H1 (cell line): ENCODE measurements around the gene CRYGS.

Source experiments
- BRCA1 ChIP-seq: IDR thresholded peaks from 2 replicates; pipeline ENCODE4 v1.6.1; 2012; ENCODE audit warnings: low read depth, low read length, improper control_type of control experiment
- CBX8 ChIP-seq: fragments of 300-800, 300-1000 bp; sonication (generic); IDR thresholded peaks from 2 replicates; pipeline ENCODE4 v1.7.1; 2016; ENCODE audit warnings: low read depth, low read length, borderline replicate concordance
- CEBPB ChIP-seq: IDR thresholded peaks from 2 replicates; pipeline ENCODE4 v1.6.1; 2012; ENCODE audit warnings: low read depth, low read length
- CHD2 ChIP-seq: IDR thresholded peaks from 2 replicates; pipeline ENCODE4 v1.6.1; 2012; ENCODE audit warnings: low read length, improper control_type of control experiment
- CTCF ChIP-seq, 3 experiments: IDR thresholded peaks; 1 replicate in 2 of 3; 2 replicates in 1 of 3; pipeline versions ENCODE4 v1.5.1 to v1.6.1; 2011; ENCODE audit warnings: low read length in 3 of 3, mild to moderate bottlenecking in 3 of 3, inconsistent platforms in 2 of 3, low read depth in 1 of 3, moderate library complexity in 1 of 3; ENCODE audit not compliant: insufficient read depth in 1 of 3; ENCODE audit errors: control extremely low read depth in 1 of 3
- E2F6 ChIP-seq: IDR thresholded peaks from 2 replicates; pipeline ENCODE4 v1.6.1; 2012; ENCODE audit warnings: inconsistent platforms
- EP300 ChIP-seq, 2 experiments: IDR thresholded peaks; 1 replicate in 1 of 2; 2 replicates in 1 of 2; pipeline ENCODE4 v1.6.1; 2011 to 2012; ENCODE audit warnings: low read depth in 2 of 2, low read length in 2 of 2, mild to moderate bottlenecking in 2 of 2, borderline replicate concordance in 1 of 2, inconsistent platforms in 1 of 2, moderate library complexity in 1 of 2
- GABPA ChIP-seq: IDR thresholded peaks from 2 replicates; pipeline ENCODE4 v1.6.1; 2011; ENCODE audit warnings: mild to moderate bottlenecking, low read length, moderate library complexity, borderline replicate concordance; ENCODE audit not compliant: insufficient read depth
- MAX ChIP-seq: IDR thresholded peaks from 2 replicates; pipeline ENCODE4 v1.6.1; 2012; ENCODE audit warnings: inconsistent platforms
- NANOG ChIP-seq: IDR thresholded peaks from 2 replicates; pipeline ENCODE4 v1.6.1; 2011; ENCODE audit warnings: low read length, low read depth, mild to moderate bottlenecking, inconsistent platforms; ENCODE audit not compliant: insufficient read depth, poor library complexity, severe bottlenecking
- POLR2A ChIP-seq, 2 experiments: IDR thresholded peaks; 1 replicate in 1 of 2; 2 replicates in 1 of 2; pipeline ENCODE4 v1.6.1; 2011; ENCODE audit warnings: low read depth in 2 of 2, low read length in 2 of 2, mild to moderate bottlenecking in 2 of 2; ENCODE audit errors: control extremely low read depth in 1 of 2
- POLR2AphosphoS5 ChIP-seq: IDR thresholded peaks from 2 replicates; pipeline ENCODE4 v1.6.1; 2011; ENCODE audit warnings: low read depth, low read length
- RAD21 ChIP-seq, 2 experiments: IDR thresholded peaks in 1 of 2; conservative IDR thresholded peaks in 1 of 2; 2 replicates each; pipeline ENCODE4 v1.6.1; 2011; ENCODE audit warnings: low read depth in 2 of 2, low read length in 2 of 2, improper control_type of control experiment in 1 of 2, inconsistent platforms in 1 of 2, mild to moderate bottlenecking in 1 of 2, moderate library complexity in 1 of 2
- SP1 ChIP-seq: IDR thresholded peaks from 2 replicates; pipeline ENCODE4 v1.6.1; 2011; ENCODE audit warnings: low read depth, low read length

GRCh38 chr3:186523434-186523833, 20.7 kb downstream of the CRYGS start:
- TF ChIP-seq CBX8 (no peak), EP300 (IDR thresholded peaks at IDR 0.05; ENCODE audit: borderline replicate concordance in 1 of 2, low read depth in 2 of 2, low read length in 2 of 2) (no peak), POLR2AphosphoS5 (no peak), GABPA (no peak), CTCF (IDR thresholded peaks at IDR 0.05; ENCODE audit: control extremely low read depth in 1 of 3, insufficient read depth in 1 of 3, low read depth in 1 of 3, low read length in 3 of 3) (no peak), E2F6 (no peak), RAD21 (IDR thresholded peaks at IDR 0.05 in 1 of 2, conservative IDR thresholded peaks at IDR 0.05 in 1 of 2; ENCODE audit: low read depth in 2 of 2, low read length in 2 of 2) (no peak), MAX (no peak), CEBPB (no peak), POLR2A (IDR thresholded peaks at IDR 0.05; ENCODE audit: control extremely low read depth in 1 of 2, low read depth in 2 of 2, low read length in 2 of 2) (no peak), NANOG (no peak), SP1 (no peak), CHD2 (no peak), BRCA1 (no peak)
